D721Med (cell line): ENCODE data around the gene OSBPL9.

Experiments
- DNase-seq: peaks from one replicate; pipeline ENCODE4 v3.0.0; 2011; ENCODE audit warnings: low spot score; ENCODE audit not compliant: insufficient read length
- FAIRE-seq: peaks from 2 replicates; lab custom pipeline; 2011; peaks lifted over from hg19 to GRCh38; lab: Jason Lieb, UNC
- CTCF ChIP-seq: IDR thresholded peaks from 2 replicates; pipeline ENCODE4 v1.5.1; 2012; ENCODE audit warnings: mild to moderate bottlenecking, control low read depth; ENCODE audit not compliant: insufficient read depth; ENCODE audit errors: missing control alignments

Gene OSBPL9

GRCh38 chr1:51616903-51617708 is at the start of gene OSBPL9:
OSBPL9 (plus strand) TSS chr1:51617092; CDS start chr1:51617111, 19 bp downstream.
- TF ChIP-seq CTCF: no peak
- FAIRE-seq (no peak), DNase-seq (peak; percentile 79)

GRCh38 chr1:51567653-51568052 is 49.2 kb upstream of the OSBPL9 start:
- DNase-seq (no peak), FAIRE-seq (no peak)

GRCh38 chr1:51568231-51568935 is 48.5 kb upstream of the OSBPL9 start:
- no peak for TF ChIP-seq CTCF
- FAIRE-seq (no peak), DNase-seq (no peak)

More at GRCh38 chr1:51567653-51568052, 49.2 kb upstream of the OSBPL9 start:
- TF ChIP-seq CTCF: no peak

GRCh38 chr1:51569284-51570062 is 47.4 kb upstream of the OSBPL9 start:
- peak; percentile 26 for TF ChIP-seq CTCF
- no peak for FAIRE-seq
- no peak for DNase-seq

GRCh38 chr1:51570063-51570710 is 46.7 kb upstream of the OSBPL9 start:
- DNase-seq (no peak), FAIRE-seq (no peak)
- no peak for TF ChIP-seq CTCF

- no peak for TF ChIP-seq CTCF
These were observed 44.5 kb upstream of the OSBPL9 start for GRCh38 chr1:51572365-51572764.

More at GRCh38 chr1:51572365-51572764, 44.5 kb upstream of the OSBPL9 start:
- no peak for DNase-seq
- no peak for FAIRE-seq
